ENCODE results near the gene CDR2L.
"Not testable (repeated sequence)": the region's sequence is repeated elsewhere in the genome, so short reads cannot be mapped to it uniquely, and the experiment has no call there.

The CDR2L gene

GRCh38 chr17:74959826-74960515 is 27.5 kb upstream of the CDR2L start:
- DNase-seq (ENCODE audit: low read depth): peak; percentile 28

- DNase-seq (ENCODE audit: low read depth): peak; percentile 12
Measured at GRCh38 chr17:74960570-74961342, 26.7 kb upstream of the CDR2L start.

DNA sequence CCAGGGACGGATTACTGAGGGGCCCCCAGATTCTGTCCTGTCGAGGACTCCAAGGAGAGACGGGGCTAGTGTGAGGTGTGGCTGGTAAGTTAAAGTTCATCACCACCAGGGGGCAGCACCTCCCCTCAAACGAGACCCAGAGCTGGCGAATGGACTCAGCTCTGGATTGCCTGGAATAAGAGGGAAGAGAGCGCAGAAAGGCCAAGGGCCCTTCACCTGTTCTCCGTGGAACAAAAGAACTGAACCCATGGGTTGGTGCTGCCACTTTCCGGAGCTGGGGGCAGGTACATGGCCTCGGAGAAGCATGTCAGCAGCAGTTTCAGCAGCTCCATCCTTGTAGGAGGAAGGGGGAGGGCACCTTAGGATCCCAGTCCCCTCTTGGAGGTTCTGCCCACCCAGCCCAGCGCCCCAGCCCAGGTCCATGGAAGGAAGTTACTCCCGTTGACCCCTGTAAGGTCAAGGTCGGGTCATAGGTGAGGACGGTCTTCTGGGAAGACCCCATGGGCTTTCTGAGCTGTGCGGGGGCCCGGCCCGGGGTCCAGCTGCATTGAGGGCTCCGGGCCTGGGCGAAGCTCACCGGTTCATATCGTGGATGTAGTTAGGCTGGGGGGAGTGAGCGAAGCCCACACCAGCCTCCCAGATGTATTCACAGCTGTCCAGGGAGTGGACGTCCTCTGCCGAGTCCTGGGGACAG is 25.6 kb upstream of the CDR2L start:
- DNase-seq (ENCODE audit: low read depth): peak; percentile 74

- DNase-seq (ENCODE audit: low read depth): no peak
Measured at GRCh38 chr17:74962622-74963394, 24.6 kb upstream of the CDR2L start.

DNA sequence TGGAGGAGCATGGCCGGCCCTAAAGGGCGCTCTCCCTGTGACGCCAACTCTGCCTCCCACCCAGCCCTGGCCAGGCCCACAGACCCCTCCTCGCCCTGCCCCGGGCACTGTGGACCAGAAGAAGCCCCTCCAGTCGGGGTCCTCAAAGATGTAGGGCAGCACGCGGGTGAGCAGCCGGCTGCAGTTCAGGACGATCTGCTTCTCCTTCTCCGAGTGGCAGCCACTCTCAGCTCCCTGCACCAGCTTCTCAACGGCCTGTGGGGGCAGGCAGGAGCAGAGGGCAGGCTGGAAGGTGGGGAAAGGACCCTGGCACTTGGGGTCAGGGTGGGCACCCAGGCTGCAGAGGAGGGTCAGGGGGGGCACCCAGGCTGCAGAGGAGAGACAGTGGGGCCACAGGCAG is 23.8 kb upstream of the CDR2L start:
- DNase-seq (ENCODE audit: low read depth): no peak

GRCh38 chr17:74964246-74964761 is 23.1 kb upstream of the CDR2L start:
- no peak for DNase-seq (ENCODE audit: low read depth)

DNA sequence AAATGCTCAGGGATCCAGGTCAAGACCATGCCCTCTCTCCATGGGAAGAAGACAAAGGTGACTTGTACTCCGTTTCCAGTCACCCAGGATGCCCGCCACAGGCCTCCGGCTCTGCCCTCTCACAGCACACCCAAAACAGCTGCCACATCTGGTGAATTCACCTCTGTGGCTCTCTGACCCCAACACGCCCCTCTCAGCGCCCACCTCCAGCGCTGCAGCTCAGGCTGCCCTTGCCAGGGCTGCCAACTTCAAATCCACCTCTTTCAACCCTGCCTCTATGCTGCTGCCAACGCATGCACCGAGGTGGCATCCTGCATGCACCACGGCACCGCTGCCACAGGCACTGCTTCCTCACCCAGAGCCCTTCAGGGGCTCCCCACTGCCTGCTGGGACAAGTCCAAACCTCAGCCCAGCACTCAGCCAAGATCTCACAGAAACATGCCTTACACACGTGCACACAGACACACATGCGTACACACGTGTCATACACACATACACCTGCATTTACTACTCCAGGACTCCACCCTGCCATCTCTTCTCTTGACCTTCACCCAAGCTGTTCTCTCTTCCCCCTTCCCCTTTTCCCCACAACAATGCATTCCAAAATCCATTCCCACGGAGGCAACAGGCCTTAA is 22.3 kb upstream of the CDR2L start:
- DNase-seq (ENCODE audit: low read depth): no peak

- no peak for DNase-seq (ENCODE audit: low read depth)
Measured at GRCh38 chr17:74968361-74968780, 19.1 kb upstream of the CDR2L start.

- not testable (repeated sequence) for DNase-seq (ENCODE audit: low read depth)
Measured at GRCh38 chr17:74969501-74969900, 17.9 kb upstream of the CDR2L start.

DNA sequence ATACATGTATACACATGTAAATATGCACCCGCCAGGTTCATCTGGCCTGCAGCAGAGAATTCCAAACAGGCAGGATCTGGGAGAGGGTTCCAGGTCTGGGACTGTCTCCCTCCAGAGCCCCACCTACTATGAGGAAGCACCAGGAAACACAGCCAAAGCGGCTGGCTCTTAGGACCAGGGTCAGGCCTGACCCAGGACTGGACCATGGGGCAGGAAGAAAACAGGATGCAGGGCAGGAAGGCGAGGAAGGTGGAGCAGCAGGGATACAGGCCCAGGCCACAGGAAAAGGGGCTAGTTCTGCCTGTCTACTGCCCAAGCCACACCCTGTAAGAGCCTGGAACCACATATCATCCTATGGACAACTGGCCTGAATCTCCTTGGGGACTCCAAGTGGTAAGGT is 17.0 kb upstream of the CDR2L start:
- DNase-seq (ENCODE audit: low read depth): no peak

- no peak for DNase-seq (ENCODE audit: low read depth)
Measured at GRCh38 chr17:74971069-74971841, 16.2 kb upstream of the CDR2L start.

DNA sequence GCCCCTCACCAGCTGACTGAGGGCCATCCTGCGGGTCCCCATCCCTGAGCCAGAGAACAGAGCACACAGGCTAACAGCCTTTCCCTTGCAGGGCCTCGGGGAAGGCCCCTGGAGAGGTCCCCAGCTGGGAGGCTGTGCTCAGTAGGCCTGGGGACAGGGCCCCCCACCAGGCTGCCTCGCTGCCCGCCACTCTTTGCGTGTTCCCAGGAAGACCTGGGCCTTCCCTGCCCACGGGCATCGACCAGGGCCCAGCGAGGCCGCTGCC is 15.7 kb upstream of the CDR2L start:
- no peak for DNase-seq (ENCODE audit: low read depth)

DNA sequence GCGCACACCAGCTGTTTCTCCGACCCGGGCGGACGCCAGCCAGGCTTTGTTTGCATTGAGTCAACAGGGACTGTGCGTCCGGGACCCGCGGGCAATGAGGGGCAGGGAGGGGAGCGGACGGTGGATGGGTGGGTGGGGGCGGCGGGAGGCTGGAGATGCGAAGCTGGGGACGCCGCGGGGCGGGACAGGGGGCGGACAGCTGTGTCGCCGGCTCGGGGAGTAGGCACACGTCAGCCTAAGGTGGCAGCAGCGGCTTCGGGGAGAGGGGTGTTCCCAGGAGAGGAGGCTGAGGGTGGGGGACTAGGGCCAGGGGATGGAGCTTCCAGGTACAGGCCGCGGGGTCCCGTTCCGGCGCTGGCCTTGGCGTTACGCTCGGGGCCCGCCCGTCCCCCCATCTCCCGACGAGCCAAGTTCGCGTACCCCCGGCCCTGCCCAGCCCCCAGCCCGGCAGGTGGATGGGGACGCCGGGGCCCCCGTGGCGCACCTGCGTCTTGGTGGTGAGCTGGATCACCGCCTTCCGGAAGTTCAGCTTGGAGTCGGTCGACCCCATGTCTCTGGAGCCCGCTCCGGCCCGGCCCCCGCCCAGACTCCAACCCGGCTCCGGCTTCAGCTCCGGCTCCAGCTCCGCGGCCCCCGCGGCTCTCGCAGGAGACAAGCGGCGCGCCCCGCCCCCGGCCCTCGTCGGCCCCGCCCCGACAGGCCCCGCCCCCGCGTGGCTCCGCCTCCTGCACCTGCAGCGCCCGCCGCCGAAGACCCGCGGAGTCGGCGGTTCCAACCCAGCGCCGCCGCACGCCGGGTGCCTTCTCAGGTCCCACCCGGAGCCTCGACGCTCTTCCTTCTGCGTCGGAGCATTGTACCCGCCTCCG is 15.1 kb upstream of the CDR2L start, which contains the start of gene HID1:
Gene HID1 (minus strand): TSS at position 653 of the 866 bp plus-strand sequence. CDS start 103 bp downstream, at position 550.
- no peak for DNase-seq (ENCODE audit: low read depth)

DNA sequence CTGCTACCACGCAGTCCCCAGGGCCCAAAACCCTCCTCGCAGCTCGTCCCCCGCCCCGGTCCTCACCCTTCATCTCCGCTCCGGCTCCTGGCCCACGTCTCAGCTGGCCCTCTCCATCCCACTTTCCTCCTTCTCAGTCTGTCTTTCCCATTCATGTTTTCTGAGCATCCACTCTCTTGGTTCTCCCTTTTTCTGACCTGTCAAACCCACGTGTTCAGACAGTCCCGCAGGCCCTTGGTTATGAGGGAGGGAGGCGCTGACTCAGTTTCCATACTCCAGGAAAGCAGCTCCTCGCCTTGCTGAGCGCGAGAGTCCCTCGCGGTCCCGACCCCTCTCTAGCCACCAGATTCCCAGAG is 14.5 kb upstream of the CDR2L start:
- DNase-seq (ENCODE audit: low read depth): no peak

GRCh38 chr17:74975943-74976342 is 11.5 kb upstream of the CDR2L start:
- DNase-seq (ENCODE audit: low read depth): no peak

GRCh38 chr17:74977802-74978201 is 9.6 kb upstream of the CDR2L start:
- no peak for DNase-seq (ENCODE audit: low read depth)

DNA sequence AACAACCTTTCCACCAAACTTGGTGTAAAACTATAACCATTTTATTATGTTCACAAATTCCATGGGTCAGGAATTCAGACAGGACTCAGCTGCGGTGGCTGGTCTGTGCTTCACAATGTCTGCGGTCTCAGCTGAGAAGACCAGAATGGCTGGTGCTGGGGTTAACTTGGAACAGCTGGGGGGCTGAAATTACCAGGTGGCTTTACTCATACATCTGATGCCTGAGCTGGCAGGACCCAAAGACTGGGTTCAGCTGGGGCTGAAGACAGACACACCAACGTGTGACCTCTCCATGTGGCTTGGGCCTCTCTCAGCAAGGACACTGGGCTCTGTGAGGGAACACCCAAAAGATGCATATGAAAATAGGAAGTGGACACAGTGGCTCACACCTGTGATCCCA is 9.2 kb upstream of the CDR2L start:
- no peak for DNase-seq (ENCODE audit: low read depth)

GRCh38 chr17:74979408-74980146 is 7.9 kb upstream of the CDR2L start:
- DNase-seq (ENCODE audit: low read depth): no peak

DNA sequence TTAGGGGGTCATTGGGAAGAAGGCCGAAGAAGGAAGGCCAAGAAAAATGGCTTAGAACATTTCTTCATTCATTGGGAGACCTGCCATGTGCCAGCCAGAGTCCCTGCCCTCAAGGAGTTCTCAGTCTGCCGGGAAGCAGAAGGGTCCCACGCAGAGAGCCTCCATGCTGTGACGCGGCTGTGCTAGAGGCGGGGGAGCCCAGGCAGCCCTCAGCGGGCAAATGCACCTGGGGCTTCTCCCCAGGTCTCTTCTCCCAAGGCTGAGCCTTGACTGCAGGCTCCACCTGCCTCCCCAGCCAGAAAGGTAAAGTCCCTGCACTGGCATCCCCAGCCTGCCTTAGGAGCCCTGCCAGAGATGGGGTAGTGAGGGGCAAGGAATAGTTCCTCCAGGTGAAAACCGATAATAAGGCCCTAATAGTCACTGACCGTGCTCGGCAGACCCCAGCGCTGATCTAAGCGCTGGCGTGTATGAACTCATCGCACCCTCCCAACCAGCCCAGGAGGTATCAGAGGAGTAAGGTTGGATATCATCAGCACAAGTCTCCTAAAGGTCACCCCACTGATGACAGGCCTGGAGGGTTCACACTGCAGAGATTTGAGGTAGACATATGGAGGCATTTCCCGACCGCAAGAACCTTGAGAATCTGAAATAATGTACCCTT is 6.0 kb upstream of the CDR2L start:
- no peak for DNase-seq (ENCODE audit: low read depth)

Data from amniotic epithelial cell (primary cell).